ENCODE data around the gene CTXND2. TPM values are rescaled to one million over a fixed set of nuclear protein-coding genes. Genes with fewer than 3 reads are reported as not detected.

Gene CTXND2
- total RNA-seq, 1 donor from 2014 or later: not detected

DNA sequence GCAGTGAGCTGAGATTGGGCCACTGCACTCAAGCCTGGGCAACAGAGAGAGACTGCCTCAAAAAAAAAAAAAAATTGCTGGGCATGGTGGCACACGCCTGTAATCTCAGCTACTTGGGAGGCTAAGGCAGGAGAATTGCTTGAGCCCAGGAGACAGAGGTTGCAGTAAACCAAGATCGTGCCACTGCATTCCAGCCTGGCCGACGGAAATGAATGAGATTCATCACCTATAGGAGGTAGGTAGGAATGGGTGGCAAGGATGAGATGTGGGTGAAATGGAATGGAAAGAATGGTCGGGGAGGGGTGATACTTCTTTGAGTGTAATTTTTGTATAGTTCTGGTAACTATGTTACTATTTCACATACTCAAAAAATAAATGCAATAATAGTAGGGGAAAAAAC lies 15.4 kb downstream of the CTXND2 start:
- no peak for DNase-seq
- no peak for TF ChIP-seq CTCF (IDR thresholded peaks at IDR 0.05; ENCODE audit: borderline replicate concordance)
- Histone ChIP-seq H3K27me3 (ENCODE audit: low read depth) (no peaks in the 10 kb centered on the region), H3K36me3 (no peaks in the 10 kb centered on the region), H3K4me1 (no peaks in the 10 kb centered on the region), H3K27ac (replicated peaks) (no peak overlapping the region), H3K4me3 (no peak overlapping the region), H3K9me3 (replicated peaks) (no peaks in the 10 kb centered on the region)
- intact Hi-C loops (cut with micrococcal nuclease): no loop called here

GRCh38 chr1:150902751-150903150 lies 15.8 kb downstream of the CTXND2 start:
- no peaks in the 10 kb centered on the region for H3K27me3 ChIP-seq (ENCODE audit: low read depth)
- H3K27ac ChIP-seq (replicated peaks): no peak overlapping the region
- H3K4me1 ChIP-seq: no peaks in the 10 kb centered on the region
- DNase-seq: no peak
- H3K9me3 ChIP-seq (replicated peaks): no peaks in the 10 kb centered on the region
- no peak for TF ChIP-seq CTCF (IDR thresholded peaks at IDR 0.05; ENCODE audit: borderline replicate concordance)
- intact Hi-C loops (cut with micrococcal nuclease): no loop called here
- no peaks in the 10 kb centered on the region for H3K36me3 ChIP-seq
- H3K4me3 ChIP-seq: no peak overlapping the region

DNA sequence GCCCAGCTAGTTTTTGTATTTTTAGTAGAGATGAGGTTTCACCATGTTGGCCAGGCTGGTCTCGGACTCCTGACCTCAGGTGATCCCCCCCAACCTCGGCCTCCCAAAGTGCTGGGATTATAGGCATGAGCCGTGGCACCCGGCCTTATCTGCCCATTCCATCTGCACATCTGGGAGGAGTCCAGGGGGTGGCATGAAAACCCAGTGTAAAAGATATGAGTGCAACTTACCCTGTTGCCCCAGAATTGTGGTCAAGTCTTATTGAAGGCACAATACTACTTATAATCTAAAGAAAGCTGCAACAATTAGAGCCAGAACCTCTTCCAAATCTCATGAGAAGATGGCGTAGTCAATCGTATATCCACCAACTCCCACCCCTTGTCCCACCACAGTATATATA lies 18.4 kb downstream of the CTXND2 start:
- intact Hi-C loops (cut with micrococcal nuclease): no loop called here
- H3K9me3 ChIP-seq (replicated peaks): no peaks in the 10 kb centered on the region
- H3K36me3 ChIP-seq: no peaks in the 10 kb centered on the region
- H3K27me3 ChIP-seq (ENCODE audit: low read depth): no peaks in the 10 kb centered on the region
- TF ChIP-seq CTCF (IDR thresholded peaks at IDR 0.05; ENCODE audit: borderline replicate concordance): no peak
- no peak for DNase-seq
- H3K27ac ChIP-seq (replicated peaks): no peak overlapping the region
- no peak overlapping the region for H3K4me3 ChIP-seq
- no peaks in the 10 kb centered on the region for H3K4me1 ChIP-seq

DNA sequence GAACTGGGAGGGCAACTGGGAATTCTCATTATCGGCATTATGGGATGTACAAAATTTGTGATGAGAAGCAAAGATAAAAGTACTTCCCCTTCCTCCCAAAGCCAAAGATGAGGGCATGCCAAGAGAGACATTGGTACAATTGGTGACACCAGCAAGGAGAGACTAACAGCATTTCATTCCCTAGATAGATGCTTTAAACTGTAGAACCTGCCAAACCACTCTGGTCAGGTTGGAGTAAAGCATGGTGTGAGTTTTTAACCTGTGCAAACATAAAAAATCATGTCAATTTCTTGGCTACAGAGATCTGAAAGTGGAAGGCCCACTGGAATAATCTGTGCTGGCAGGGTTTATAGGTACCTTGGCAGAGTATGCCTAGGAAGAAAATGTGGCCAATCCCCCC lies 19.4 kb downstream of the CTXND2 start:
- DNase-seq: no peak
- no peak overlapping the region for H3K4me3 ChIP-seq
- intact Hi-C loops (cut with micrococcal nuclease): no loop called here
- no peaks in the 10 kb centered on the region for H3K9me3 ChIP-seq (replicated peaks)
- TF ChIP-seq CTCF (IDR thresholded peaks at IDR 0.05; ENCODE audit: borderline replicate concordance): no peak
- H3K4me1 ChIP-seq: no peaks in the 10 kb centered on the region
- no peak overlapping the region for H3K27ac ChIP-seq (replicated peaks)
- no peaks in the 10 kb centered on the region for H3K27me3 ChIP-seq (ENCODE audit: low read depth)
- H3K36me3 ChIP-seq: no peaks in the 10 kb centered on the region

DNA sequence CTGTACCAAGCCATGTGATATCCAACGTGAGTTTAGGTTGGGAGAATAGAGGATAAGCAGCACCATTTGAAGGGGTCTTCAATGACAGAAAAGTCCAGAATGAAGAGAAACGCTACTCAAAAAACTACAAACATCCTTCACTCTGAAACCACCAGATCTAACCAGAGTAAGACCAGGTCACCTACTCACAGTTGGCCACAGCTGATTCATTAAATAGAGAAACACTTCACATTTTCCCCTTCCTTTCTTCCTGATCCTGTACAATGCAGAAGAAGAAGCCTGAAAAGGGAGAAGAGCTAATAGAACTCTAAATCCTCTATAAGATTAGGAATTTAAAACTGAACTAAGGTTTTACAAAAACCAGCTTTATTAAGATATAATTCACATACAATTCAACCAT lies 19.9 kb downstream of the CTXND2 start:
- DNase-seq: no peak
- TF ChIP-seq CTCF (IDR thresholded peaks at IDR 0.05; ENCODE audit: borderline replicate concordance): no peak
- intact Hi-C loops (cut with micrococcal nuclease): no loop called here
- H3K36me3 ChIP-seq: no peaks in the 10 kb centered on the region
- no peaks in the 10 kb centered on the region for H3K9me3 ChIP-seq (replicated peaks)
- no peak overlapping the region for H3K27ac ChIP-seq (replicated peaks)
- no peaks in the 10 kb centered on the region for H3K27me3 ChIP-seq (ENCODE audit: low read depth)
- H3K4me3 ChIP-seq: no peak overlapping the region
- H3K4me1 ChIP-seq: no peaks in the 10 kb centered on the region
